ENCODE measurements around the gene SMARCAL1. TPM values are rescaled to one million over a fixed set of nuclear protein-coding genes. Genes with fewer than 3 reads are reported as not detected.

The SMARCAL1 gene
- polyA plus RNA-seq, 4 donors, result 29.1 to 31.3 (median 29.9) TPM

DNA sequence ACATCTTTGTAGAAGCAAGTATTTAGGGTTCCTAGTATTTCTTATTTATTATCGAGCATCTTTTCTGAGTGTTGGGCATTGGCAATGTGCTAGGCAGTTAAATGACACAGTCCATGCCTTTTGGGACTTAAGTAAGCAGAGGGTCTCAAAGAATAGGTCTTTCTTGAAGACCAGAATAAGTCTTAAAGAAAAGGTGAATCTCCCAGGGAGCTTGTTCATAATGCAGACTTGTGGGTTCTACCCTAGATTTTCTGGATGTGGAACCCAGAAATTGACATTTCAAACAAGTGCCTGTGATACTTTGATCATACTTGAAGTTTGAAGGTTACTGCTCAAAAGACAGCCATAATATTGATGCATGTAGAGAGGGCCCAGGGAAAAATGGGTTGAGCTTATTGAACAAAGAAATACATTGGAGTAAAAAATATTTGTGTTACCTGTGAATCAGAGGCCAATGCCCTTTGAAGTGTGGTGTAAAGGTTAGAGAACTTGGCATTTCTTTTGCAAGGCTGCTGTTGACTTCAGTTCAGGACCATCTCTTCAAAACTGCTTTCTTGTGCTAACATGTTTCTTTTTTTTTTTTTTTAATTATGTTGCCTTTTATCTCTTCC, 110.7 kb downstream of the SMARCAL1 start:
- DNase-seq (ENCODE audit: low read depth in 4 of 4, low spot score in 3 of 4), result no peak

DNA sequence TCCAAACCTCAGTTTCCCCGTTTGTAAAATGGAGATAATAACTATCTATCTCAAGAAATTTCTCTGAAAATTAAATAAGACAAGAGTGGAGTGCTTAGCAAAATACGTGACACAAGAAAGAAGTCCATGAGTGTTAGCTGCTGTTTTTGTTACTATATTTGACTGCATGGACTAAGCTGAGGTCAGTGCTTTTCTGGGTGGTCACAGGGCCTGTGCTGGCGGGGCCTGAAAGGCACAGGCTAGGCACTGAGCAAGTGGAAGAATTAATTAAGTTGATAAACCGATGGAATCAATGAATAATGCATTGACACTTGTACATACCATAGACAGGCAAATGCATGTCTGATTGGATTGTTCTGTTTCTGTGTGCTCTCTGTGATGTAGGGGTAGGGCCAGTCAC, 113.7 kb downstream of the SMARCAL1 start:
- DNase-seq (ENCODE audit: low read depth in 4 of 4, low spot score in 3 of 4), result no peak

DNA sequence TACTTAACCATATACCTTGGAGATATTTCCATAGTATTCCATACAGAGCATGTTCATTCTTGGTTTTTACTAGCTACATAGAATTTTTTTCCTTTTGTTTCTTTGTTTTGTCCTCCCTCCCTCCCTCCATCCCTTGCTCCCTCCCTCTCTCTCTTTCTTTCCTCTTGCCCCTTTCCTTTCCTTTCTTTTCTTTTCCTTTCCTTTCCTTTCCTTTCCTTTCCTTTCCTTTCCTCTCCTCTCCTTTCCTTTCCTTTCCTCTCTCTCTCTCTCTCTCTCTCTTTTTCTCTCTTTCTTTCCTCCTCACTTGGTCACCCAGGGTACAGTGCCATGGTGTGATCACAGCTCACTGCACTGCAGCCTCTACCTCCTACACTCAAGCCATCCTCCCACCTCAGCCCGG, 114.7 kb downstream of the SMARCAL1 start:
- DNase-seq (ENCODE audit: low read depth in 4 of 4, low spot score in 3 of 4), result no peak

DNA sequence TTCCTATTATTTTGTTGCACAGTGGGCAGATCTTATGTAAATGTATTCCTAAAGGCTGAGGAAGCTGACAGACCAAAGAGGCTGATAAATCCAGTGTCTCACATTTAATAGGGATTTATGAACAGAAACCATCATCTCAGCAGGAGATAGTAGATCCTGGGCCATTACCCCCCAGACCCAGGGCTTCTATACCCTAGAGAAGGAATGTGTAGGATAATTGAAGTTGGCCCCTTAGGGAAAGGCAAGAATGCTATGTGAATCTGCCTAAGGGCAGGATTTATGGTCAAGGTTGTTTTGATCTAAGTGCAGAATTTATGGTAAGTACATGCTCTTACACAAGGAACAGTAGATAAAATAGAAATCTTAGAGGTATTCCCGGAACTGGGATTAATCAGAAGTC, 115.3 kb downstream of the SMARCAL1 start:
- DNase-seq (ENCODE audit: low read depth in 4 of 4, low spot score in 3 of 4), result no peak

DNA sequence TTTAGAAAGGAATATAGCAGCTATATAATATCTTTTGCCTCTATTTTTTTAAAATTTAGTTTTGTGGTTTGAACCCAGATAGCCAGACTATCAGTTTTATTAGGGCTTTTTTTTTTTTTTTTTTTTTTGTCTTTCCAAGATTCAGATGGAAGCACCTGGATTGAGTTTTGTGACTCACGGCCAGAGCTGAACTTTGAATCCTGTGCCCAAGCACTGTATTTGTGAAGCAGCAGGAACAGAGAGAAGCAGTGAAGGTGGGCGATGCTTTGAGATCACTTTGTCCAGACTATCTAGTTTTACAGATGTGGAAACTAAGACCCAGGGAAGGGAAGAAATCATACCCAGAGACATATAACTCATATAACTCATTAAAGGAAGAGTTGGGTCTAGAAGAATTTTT, 120.3 kb downstream of the SMARCAL1 start:
- no peak for DNase-seq (ENCODE audit: low read depth in 4 of 4, low spot score in 3 of 4)

Other genes starting within 250 kb of the SMARCAL1 start
- gene MARCHF4, start 40.0 kb upstream of the SMARCAL1 start, polyA plus RNA-seq (ENCODE audit: insufficient read length in 4 of 4), result under 1 TPM; 0.08 to 0.13 (median 0.11) TPM
- gene RPL37A, start 86.4 kb downstream of the SMARCAL1 start, polyA plus RNA-seq (ENCODE audit: insufficient read length in 4 of 4), result 1,000 to 10,000 TPM; 2,094 to 2,374 (median 2,125) TPM
- 100 to 1,000 TPM; 109 to 285 (median 197) TPM for gene IGFBP2, start 220.9 kb downstream of the SMARCAL1 start, polyA plus RNA-seq (ENCODE audit: insufficient read length in 4 of 4)

All from left renal pelvis (tissue), 4 donors.